ENCODE results near the gene ZP1. TPM values are rescaled to one million over a fixed set of nuclear protein-coding genes. Genes with fewer than 3 reads are reported as not detected.

The ZP1 gene
- total and polyA plus RNA-seq, 2 of the 13 experiments (the other 11 are each of a cell fraction or from before 2014, with no cell fraction given): 0.16 TPM; not detected in 1

- TF ChIP-seq ZNF142 (CRISPR knock-in tag; IDR thresholded peaks at IDR 0.05): 0 out of 2 replicates have a peak, but pooled peaks have one; percentile 34
- TF ChIP-seq ZNF747 (CRISPR knock-in tag; IDR thresholded peaks at IDR 0.05; ENCODE audit: borderline replicate concordance): peak; percentile 72
- peak; percentile 84; the same call in 1 of the 2 replicates for TF ChIP-seq CREBL2 (CRISPR knock-in tag; IDR thresholded peaks at IDR 0.05; ENCODE audit: borderline replicate concordance)
- TF ChIP-seq KMT2A (CRISPR knock-in tag; IDR thresholded peaks at IDR 0.05): peak; percentile 86
- TF ChIP-seq FOXO1 (CRISPR knock-in tag; IDR thresholded peaks at IDR 0.05): peak; percentile 38
- TF ChIP-seq RBAK (CRISPR knock-in tag; IDR thresholded peaks at IDR 0.05): no peak
- no peak for TF ChIP-seq FOXP4 (CRISPR knock-in tag; IDR thresholded peaks at IDR 0.05)
- no peak for TF ChIP-seq ZNF253 (CRISPR knock-in tag; IDR thresholded peaks at IDR 0.05; ENCODE audit: borderline replicate concordance)
- no peak for TF ChIP-seq ZFP62 (CRISPR knock-in tag; IDR thresholded peaks at IDR 0.05)
- TF ChIP-seq ZNF773 (CRISPR knock-in tag; IDR thresholded peaks at IDR 0.05; ENCODE audit: borderline replicate concordance): no peak
- no peak for TF ChIP-seq ZNF576 (CRISPR knock-in tag; IDR thresholded peaks at IDR 0.05)
- peak; percentile 39; the same call in 1 of the 2 replicates for TF ChIP-seq ZNF136 (CRISPR knock-in tag; IDR thresholded peaks at IDR 0.05; ENCODE audit: low read depth)
- peak; percentile 61 for TF ChIP-seq ATF1 (CRISPR knock-in tag; IDR thresholded peaks at IDR 0.05)
- peak; percentile 69 for TF ChIP-seq IKZF4 (CRISPR knock-in tag; IDR thresholded peaks at IDR 0.05; ENCODE audit: borderline replicate concordance, low read depth, not compliant biosample characterization)
- no peak for TF ChIP-seq IKZF1 (IDR thresholded peaks at IDR 0.05)
- no peak for TF ChIP-seq MZF1 (CRISPR knock-in tag; IDR thresholded peaks at IDR 0.05; ENCODE audit: borderline replicate concordance)
- no peak for TF ChIP-seq SRSF9 (IDR thresholded peaks at IDR 0.05; ENCODE audit: borderline replicate concordance, insufficient read depth, low read depth, low read length, poor library complexity, severe bottlenecking)
- TF ChIP-seq GATAD1 (CRISPR knock-in tag; IDR thresholded peaks at IDR 0.05): peak; percentile 95
- no peak for TF ChIP-seq FOSL1 (CRISPR knock-in tag; IDR thresholded peaks at IDR 0.05; ENCODE audit: borderline replicate concordance)
Measured at GRCh38 chr11:60906132-60906972, 39.0 kb downstream of the ZP1 start, which contains the start of gene PRPF19 (continued).
